Spinal cord (tissue), 10 donors: ENCODE measurements around the gene CNEP1R1. TPM values are rescaled to one million over a fixed set of nuclear protein-coding genes. Genes with fewer than 3 reads are reported as not detected.

Source experiments
- DNase-seq, 6 donors: peaks; one replicate each; pipeline versions ENCODE4 v3.0.0 to v3.0.0-alpha.2; 2013 to 2015; ENCODE audit warnings: low spot score in 6 of 6, low read depth in 4 of 6
- H3K27ac ChIP-seq: one replicate; pipeline ENCODE4 v1.5.1; 2013; ENCODE audit warnings: low read depth, low read length, control low read depth
- H3K27me3 ChIP-seq: one replicate; pipeline ENCODE4 v1.6.1; 2013; ENCODE audit warnings: low read length; ENCODE audit not compliant: control insufficient read depth, insufficient read depth
- H3K36me3 ChIP-seq: one replicate; pipeline ENCODE4 v1.6.1; 2013; ENCODE audit warnings: low read length; ENCODE audit not compliant: control insufficient read depth, insufficient read depth
- H3K4me1 ChIP-seq: one replicate; pipeline ENCODE4 v1.6.1; 2013; ENCODE audit warnings: low read length; ENCODE audit not compliant: control insufficient read depth, insufficient read depth
- H3K4me3 ChIP-seq: one replicate; pipeline ENCODE4 v1.5.1; 2013; ENCODE audit warnings: low read depth, low read length, control low read depth
- H3K9me3 ChIP-seq: one replicate; pipeline ENCODE4 v1.6.1; 2013; ENCODE audit warnings: low read length; ENCODE audit not compliant: control insufficient read depth, insufficient read depth
- WGBS: methylation state at CpG from one replicate; pipeline ENCODE4 v1.1.5; 2013; ENCODE audit warnings: missing lambda C conversion rate; ENCODE audit not compliant: insufficient coverage; 5-methylcytosine and 5-hydroxymethylcytosine counted together
- long read RNA-seq, 4 donors: transcript quantifications; one replicate each; lab custom pipeline, GENCODE V29; 2026
- polyA plus RNA-seq, 2 donors: library from polyadenylated mRNA; unstranded; fragments of 120-200 nt; gene quantifications; one replicate each; pipeline ENCODE4 v1.2.1, GENCODE V29; 2013; ENCODE audit not compliant: insufficient read length in 2 of 2
- total RNA-seq, 2 donors: library from RNA; depleted of rRNA in 1 of 2; stranded (reverse); fragments of 120-200 nt in 1 of 2; fragments of >200 nt in 1 of 2; gene quantifications; one replicate each; pipeline versions ENCODE4 v1.2.3 to v1.2.4, GENCODE V29; 2013 to 2014
- donor health status: healthy.

Gene CNEP1R1, protein sequence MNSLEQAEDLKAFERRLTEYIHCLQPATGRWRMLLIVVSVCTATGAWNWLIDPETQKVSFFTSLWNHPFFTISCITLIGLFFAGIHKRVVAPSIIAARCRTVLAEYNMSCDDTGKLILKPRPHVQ
- total RNA-seq (10 to 100 TPM; 29.8 to 47.1 TPM), polyA plus RNA-seq (10 to 100 TPM; 33.9 to 34.3 TPM)
- long read RNA-seq, donor 1, transcript CNEP1R1-202 (6 exons, 2,117 nt) = major isoform, 5 of 6 reads
- long read RNA-seq, donor 1, partial matches to known transcripts = 0 of 6 reads
- long read RNA-seq, donor 1, other reads (novel, unspliced or antisense) = 0 of 6 reads
- long read RNA-seq, donor 2, partial matches to known transcripts = 0 of 3 reads
- long read RNA-seq, donor 2, other reads (novel, unspliced or antisense) = 0 of 3 reads
- long read RNA-seq, donor 3, partial matches to known transcripts = 0 of 2 reads
- long read RNA-seq, donor 3, other reads (novel, unspliced or antisense) = 0 of 2 reads
- long read RNA-seq, donor 4, partial matches to known transcripts = 0 of 4 reads
- long read RNA-seq, donor 4, other reads (novel, unspliced or antisense) = 0 of 4 reads

DNA sequence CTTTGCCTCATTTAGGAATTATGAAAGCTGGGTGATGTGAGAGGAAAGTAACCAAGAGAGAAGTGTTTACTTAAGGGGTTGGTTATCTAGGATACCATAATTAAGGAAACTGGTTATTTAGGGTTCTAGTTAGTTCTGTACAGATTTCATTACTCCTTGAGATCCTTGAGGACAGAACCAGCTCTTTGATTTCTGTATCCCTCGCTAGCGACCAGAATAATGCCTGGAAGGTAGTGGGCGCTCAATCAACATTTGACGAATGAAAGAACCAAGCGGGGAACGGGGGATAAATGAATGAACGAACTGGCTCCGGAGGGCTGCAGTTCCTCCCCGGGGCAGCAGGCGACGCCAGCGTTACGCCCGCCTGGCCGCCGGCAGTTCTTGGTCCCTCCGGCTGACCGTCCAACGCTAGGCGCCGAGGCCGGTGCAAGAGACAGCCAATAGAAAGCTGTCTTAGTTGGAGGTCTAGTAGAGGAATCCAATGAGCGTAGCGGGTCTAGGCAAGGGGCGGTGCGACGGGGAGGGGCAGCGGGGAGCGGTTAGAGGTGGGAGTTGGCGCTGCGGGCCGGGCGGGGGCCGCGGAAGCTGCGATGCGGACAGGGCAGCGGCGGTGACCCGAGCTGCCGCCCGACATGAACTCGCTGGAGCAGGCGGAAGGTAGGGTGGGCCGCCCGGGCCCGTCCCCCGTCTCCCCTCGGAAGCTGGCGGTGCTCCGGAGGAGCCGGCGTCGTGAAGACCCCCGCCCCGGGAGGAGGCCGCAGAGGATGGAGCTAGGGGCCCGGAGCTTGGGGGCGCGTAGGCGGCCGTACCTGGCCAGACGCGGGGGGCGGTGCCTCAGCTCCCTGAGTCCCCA lies at the start of gene CNEP1R1:
TSS of gene CNEP1R1 (plus strand) at position 542 of the 853 bp plus-strand sequence. CDS start at position 633, 91 bp downstream.
- WGBS = under 1% methylated on average over 65 of the region's 65 CpGs
- peaks cover 17% of the 10 kb centered on the region for H3K4me1 ChIP-seq
- no peaks in the 10 kb centered on the region for H3K36me3 ChIP-seq
- H3K9me3 ChIP-seq = no peaks in the 10 kb centered on the region
- peak; percentile 95 to 99 (median 98) for DNase-seq
- H3K27ac ChIP-seq = peak within 1 kb of the TSS; percentile 52
- H3K27me3 ChIP-seq = no peaks in the 10 kb centered on the region
- peak within 1 kb of the TSS; percentile 79 for H3K4me3 ChIP-seq

DNA sequence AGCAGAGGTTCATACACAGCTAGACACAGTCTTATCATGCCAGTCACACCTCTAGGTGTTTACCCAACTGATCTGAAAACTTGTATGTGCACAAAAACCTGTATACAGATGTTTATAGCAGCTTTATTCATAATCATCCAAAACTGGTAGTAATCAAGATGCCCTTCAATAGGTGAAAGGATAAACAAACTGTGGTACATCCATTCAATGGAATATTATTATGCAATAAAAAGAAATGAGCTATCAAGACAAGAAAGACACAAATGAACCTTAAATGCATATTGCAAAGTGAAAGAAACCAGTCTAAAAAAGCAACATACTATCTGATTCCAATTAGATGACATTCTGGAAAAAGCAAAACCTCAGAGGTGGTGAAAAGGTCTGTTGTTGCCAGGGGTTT lies 47.6 kb upstream of the CNEP1R1 start:
- Histone ChIP-seq H3K27me3 (no peaks in the 10 kb centered on the region), H3K4me1 (peaks cover 6% of the 10 kb centered on the region), H3K4me3 (no peak overlapping the region), H3K36me3 (no peaks in the 10 kb centered on the region), H3K27ac (no peak overlapping the region), H3K9me3 (no peaks in the 10 kb centered on the region)
- DNase-seq = no peak

DNA sequence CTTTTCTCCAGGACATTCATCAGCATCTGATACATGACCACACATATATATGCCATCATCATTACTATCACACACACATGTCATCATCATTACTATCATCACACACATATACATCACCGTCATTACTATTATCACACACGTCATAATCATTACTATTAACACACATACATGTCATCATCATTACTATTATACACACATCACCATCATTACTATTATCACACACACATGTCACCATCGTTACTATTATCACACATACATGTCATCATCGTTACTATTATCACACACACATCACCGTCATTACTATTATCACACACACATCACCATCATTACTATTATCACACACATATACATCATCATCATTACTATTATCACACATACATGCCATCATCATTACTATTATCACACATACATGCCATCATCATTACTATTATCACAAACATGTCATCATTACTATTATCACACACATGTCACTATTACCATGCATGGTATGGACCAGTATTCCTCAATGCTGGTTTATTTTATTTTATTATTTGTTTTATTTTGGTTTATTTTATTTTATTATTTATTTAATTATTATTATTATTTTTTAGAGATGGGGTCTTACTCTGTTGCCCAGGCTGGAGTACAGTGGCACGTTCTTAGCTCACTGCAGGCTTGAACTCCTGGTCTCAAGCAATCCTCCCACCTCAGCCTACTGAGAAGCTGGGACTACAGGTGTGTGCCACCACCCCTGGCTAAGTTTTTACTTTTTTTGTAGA lies 46.3 kb upstream of the CNEP1R1 start:
- Histone ChIP-seq H3K36me3 (no peaks in the 10 kb centered on the region), H3K9me3 (no peaks in the 10 kb centered on the region), H3K27me3 (no peaks in the 10 kb centered on the region), H3K27ac (no peak overlapping the region), H3K4me3 (no peak overlapping the region), H3K4me1 (no peaks in the 10 kb centered on the region)
- WGBS = 100% methylated on average over 5 of the region's 6 CpGs
- DNase-seq = no peak

DNA sequence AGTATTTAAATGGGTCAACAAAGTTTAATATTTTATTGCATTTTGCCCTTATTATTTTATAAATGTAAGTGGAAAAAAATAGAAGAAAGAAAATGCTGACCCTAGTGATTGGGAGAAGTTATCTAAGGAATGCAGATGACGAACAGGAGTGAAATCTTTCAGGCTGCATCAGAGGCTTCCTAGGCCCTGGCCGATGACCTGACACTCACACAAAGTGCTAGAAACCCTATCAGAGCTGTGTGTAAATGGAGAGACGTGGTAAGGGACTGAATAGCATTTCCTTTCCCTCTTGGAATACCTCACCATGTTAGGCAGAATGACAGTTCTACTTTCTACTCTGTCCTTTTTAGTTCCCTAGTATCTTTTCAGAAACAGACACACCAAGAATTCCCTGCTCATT lies 44.9 kb upstream of the CNEP1R1 start:
- Histone ChIP-seq H3K27me3 (no peaks in the 10 kb centered on the region), H3K36me3 (no peaks in the 10 kb centered on the region), H3K9me3 (no peaks in the 10 kb centered on the region), H3K4me3 (no peak overlapping the region), H3K4me1 (no peaks in the 10 kb centered on the region), H3K27ac (no peak overlapping the region)
- 100% methylated on average over 1 of the region's 3 CpGs for WGBS
- no peak for DNase-seq

DNA sequence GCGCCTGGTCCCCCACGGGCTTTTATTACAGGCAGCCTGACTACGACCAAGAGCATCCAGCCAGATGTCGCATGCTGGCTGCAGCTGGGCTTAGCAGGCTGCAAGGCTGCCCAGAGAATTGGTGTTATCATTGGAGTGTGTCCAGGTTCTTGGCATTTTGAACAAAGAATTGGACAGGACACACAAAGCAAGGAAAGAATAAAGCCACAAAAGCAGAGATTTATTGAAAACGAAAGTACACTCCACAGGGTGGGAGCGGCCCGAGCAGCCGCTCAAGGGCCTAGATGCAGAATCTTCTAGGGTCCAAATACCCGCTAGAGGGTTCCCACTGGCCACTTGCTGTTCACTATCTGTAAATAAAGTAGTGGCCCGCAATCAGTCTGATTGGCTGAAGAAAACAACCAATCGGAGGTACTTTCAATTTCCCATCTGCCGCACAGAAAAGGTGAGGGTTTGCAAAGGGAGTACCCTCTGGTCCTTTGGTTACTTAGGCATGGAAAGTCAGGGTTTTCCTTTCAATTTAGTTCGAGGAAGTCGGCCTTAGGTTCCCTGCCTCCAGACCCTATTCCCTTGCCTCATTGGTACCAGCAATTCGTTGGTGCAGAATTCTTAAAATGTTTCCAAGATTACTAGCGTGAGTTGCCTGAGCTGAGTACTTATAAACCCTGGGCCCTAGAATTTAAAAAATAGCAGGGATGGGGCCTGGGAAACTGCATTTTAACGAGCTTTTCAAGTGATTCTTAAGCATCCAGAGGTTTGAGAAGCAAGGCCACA lies 38.5 kb upstream of the CNEP1R1 start:
- DNase-seq = peak in 1 of 6 donors; percentile 53
- Histone ChIP-seq H3K4me1 (no peaks in the 10 kb centered on the region), H3K36me3 (no peaks in the 10 kb centered on the region), H3K27ac (no peak overlapping the region), H3K9me3 (no peaks in the 10 kb centered on the region), H3K4me3 (no peak overlapping the region), H3K27me3 (no peaks in the 10 kb centered on the region)
- 69% methylated on average over 14 of the region's 17 CpGs for WGBS

DNA sequence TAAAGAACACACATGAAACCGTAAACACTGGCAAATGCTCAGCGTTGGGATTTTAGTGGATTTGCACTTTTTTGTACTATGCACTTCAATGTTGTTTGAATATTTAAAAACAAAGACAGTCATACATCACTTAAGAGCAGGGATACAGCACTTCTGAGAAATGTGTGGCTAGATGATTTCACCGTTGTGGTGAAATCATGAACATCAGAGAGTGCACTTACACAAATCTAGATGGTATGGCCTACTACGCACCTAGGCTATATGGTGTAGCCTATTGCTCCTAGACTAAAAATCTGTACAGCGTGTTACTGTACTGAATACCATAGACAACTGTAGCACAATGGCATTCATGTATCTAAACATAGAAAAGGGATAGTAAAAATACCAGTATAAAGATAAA lies 37.6 kb upstream of the CNEP1R1 start:
- no peak overlapping the region for H3K27ac ChIP-seq
- H3K4me3 ChIP-seq = no peak overlapping the region
- DNase-seq = no peak
- no peaks in the 10 kb centered on the region for H3K4me1 ChIP-seq
- H3K9me3 ChIP-seq = no peaks in the 10 kb centered on the region
- WGBS = 83% methylated on average over 1 of the region's 5 CpGs
- H3K27me3 ChIP-seq = no peaks in the 10 kb centered on the region
- H3K36me3 ChIP-seq = no peaks in the 10 kb centered on the region

DNA sequence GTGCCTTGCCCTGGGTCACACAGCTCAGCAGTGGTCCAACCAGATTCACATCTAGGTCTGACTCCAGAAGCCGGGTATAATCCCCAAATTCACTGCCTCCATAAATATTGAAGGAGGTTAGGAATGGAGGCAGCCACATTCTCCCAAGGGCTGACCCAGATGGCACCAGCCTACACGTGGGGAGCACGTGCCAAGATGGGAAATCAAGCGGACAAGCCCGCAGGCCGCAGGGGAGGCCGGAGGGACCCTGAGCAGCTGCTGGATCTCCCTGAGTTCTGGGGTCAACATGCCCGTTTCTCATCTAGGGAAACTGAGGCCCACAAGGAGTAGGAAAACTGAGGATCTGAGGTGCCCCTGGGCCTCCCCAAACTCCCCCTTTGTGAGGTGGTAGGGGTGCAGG lies 32.2 kb upstream of the CNEP1R1 start:
- no peak overlapping the region for H3K27ac ChIP-seq
- no peak overlapping the region for H3K4me3 ChIP-seq
- H3K36me3 ChIP-seq = no peaks in the 10 kb centered on the region
- no peaks in the 10 kb centered on the region for H3K9me3 ChIP-seq
- no peaks in the 10 kb centered on the region for H3K27me3 ChIP-seq
- no peaks in the 10 kb centered on the region for H3K4me1 ChIP-seq
- DNase-seq = no peak
- 84% methylated on average over 6 of the region's 8 CpGs for WGBS

DNA sequence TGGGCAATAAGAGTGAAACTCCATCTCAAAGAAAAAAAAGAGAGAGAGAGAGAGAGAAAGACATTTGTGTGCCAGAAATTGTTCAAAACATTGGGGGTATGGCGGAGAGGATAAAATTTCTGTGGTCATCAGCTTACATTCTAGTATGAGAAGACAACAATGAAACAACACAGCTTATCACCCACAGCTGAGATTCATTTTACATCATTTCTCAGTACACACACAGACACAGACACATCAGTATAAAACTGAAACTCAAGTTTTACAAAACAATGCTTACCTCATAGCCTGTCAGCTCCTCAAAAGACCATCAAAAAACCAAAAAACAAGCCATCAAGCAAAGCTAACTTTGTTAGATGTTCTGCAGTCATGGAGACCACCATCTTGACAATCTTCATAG lies 31.4 kb upstream of the CNEP1R1 start:
- Histone ChIP-seq H3K4me3 (no peak overlapping the region), H3K27ac (no peak overlapping the region), H3K36me3 (no peaks in the 10 kb centered on the region), H3K27me3 (no peaks in the 10 kb centered on the region), H3K4me1 (no peaks in the 10 kb centered on the region), H3K9me3 (no peaks in the 10 kb centered on the region)
- no peak for DNase-seq
- WGBS = no CpG with 5 or more reads among the region's 1 CpG

DNA sequence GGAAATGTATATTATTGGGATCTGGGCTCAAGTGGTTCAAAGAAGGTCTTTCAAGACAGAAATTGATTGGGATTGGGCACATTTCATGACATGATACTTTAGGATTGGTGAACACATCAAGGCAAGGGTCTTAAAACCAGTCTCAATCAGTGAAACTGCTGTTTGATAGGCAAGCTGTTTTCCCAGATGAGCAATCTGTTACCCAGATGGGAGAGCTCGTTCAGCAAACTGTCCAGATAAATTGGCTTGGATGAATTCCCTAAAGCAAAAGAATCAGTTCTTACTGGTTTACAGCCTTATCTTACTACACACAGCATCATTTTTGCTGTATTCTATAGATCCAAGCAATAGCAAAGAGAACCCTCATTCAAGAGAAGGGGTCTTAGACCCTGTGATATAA lies 31.0 kb upstream of the CNEP1R1 start:
- 33% methylated on average over 1 of the region's 1 CpG for WGBS
- no peaks in the 10 kb centered on the region for H3K27me3 ChIP-seq
- no peaks in the 10 kb centered on the region for H3K36me3 ChIP-seq
- no peaks in the 10 kb centered on the region for H3K9me3 ChIP-seq
- no peak overlapping the region for H3K4me3 ChIP-seq
- DNase-seq = peak in 2 of 6 donors; percentile 48 to 69
- H3K27ac ChIP-seq = no peak overlapping the region
- H3K4me1 ChIP-seq = no peaks in the 10 kb centered on the region
